H1 (cell line): ENCODE data around the gene CYP2E1. TPM values are rescaled to one million over a fixed set of nuclear protein-coding genes. Genes with fewer than 3 reads are reported as not detected.

ENCODE experiments used
- CTCF ChIA-PET: fragments of 300-600 bp; sonication (Branson Sonifier 250); formaldehyde crosslinking; loops from one replicate; lab custom pipeline; 2021; ENCODE audit not compliant: partially characterized antibody; lab: Charles Lee
- POLR2A ChIA-PET: fragments of 300-600 bp; sonication (Branson Sonifier 250); formaldehyde crosslinking; loops from one replicate; lab custom pipeline; 2021; ENCODE audit warnings: inconsistent platforms; ENCODE audit not compliant: partially characterized antibody; lab: Charles Lee
- DNase-seq, 2 experiments: peaks; one replicate each; pipeline versions ENCODE4 v3.0.0 to v3.0.0-alpha.2; 2010 to 2022; ENCODE audit warnings: low spot score in 2 of 2, low read depth in 1 of 2, mixed read lengths in 1 of 2
- FAIRE-seq: peaks from 2 replicates; lab custom pipeline; 2011; peaks lifted over from hg19 to GRCh38; lab: Jason Lieb, UNC
- H2AFZ ChIP-seq: 2 replicates; pipeline ENCODE4 v1.8.1; 2012; ENCODE audit warnings: low read length, inconsistent platforms
- H2AK5ac ChIP-seq: 2 replicates; pipeline ENCODE4 v1.6.1; 2013; ENCODE audit warnings: low read depth, low read length
- H2BK120ac ChIP-seq: replicated peaks from 2 replicates; pipeline ENCODE3; 2013; ENCODE audit warnings: low read depth, low read length, inconsistent platforms
- H2BK12ac ChIP-seq: 2 replicates; pipeline ENCODE4 v1.6.1; 2013; ENCODE audit warnings: low read depth, low read length
- H2BK15ac ChIP-seq: 2 replicates; pipeline ENCODE4 v1.6.1; 2013; ENCODE audit warnings: low read length
- H2BK20ac ChIP-seq: 2 replicates; pipeline ENCODE4 v1.6.1; 2013; ENCODE audit warnings: low read length
- H2BK5ac ChIP-seq: 2 replicates; pipeline ENCODE4 v1.6.1; 2013; ENCODE audit warnings: low read depth, low read length
- H3K14ac ChIP-seq: 2 replicates; pipeline ENCODE4 v1.6.1; 2013; ENCODE audit warnings: inconsistent platforms; ENCODE audit not compliant: insufficient read length
- H3K18ac ChIP-seq: 2 replicates; pipeline ENCODE4 v1.6.1; 2013; ENCODE audit warnings: low read length; ENCODE audit errors: extremely low read depth
- H3K23ac ChIP-seq: 2 replicates; pipeline ENCODE4 v1.6.1; 2013; ENCODE audit warnings: inconsistent platforms; ENCODE audit not compliant: insufficient read length
- H3K23me2 ChIP-seq: 2 replicates; pipeline ENCODE4 v1.6.1; 2013; ENCODE audit warnings: low read depth, low read length
- H3K27ac ChIP-seq: 2 replicates; pipeline ENCODE4 v1.6.1; 2011; ENCODE audit warnings: low read depth, low read length, inconsistent platforms
- H3K27me3 ChIP-seq, 4 experiments: replicated peaks in 1 of 4; 1 replicate in 1 of 4; 2 replicates in 3 of 4; pipeline versions ENCODE4 v1.6.1 to v1.8.1; 2011 to 2013; ENCODE audit warnings: low read length in 3 of 4, mild to moderate bottlenecking in 3 of 4, inconsistent platforms in 2 of 4, mixed read lengths in 2 of 4, moderate library complexity in 1 of 4; ENCODE audit not compliant: control insufficient read depth in 3 of 4, insufficient read depth in 3 of 4; ENCODE audit errors: extremely low read depth in 1 of 4
- H3K36me3 ChIP-seq, 4 experiments: 2 replicates each; pipeline versions ENCODE4 v1.6.1 to v1.8.1; 2011 to 2013; ENCODE audit warnings: mild to moderate bottlenecking in 4 of 4, low read length in 3 of 4, moderate library complexity in 2 of 4, control low read depth in 1 of 4, inconsistent platforms in 1 of 4; ENCODE audit not compliant: insufficient read depth in 4 of 4, control insufficient read depth in 2 of 4
- H3K4ac ChIP-seq: replicated peaks from 2 replicates; pipeline ENCODE3; 2013; ENCODE audit warnings: low read length, low read depth, mixed read lengths, inconsistent platforms; ENCODE audit not compliant: insufficient read length
- H3K4me1 ChIP-seq, 4 experiments: replicated peaks in 1 of 4; 1 replicate in 1 of 4; 2 replicates in 3 of 4; pipeline versions ENCODE4 v1.6.1 to v1.8.1; 2011 to 2013; ENCODE audit warnings: low read length in 3 of 4, inconsistent platforms in 2 of 4, mixed read lengths in 1 of 4; ENCODE audit not compliant: insufficient read depth in 4 of 4, control insufficient read depth in 3 of 4
- H3K4me2 ChIP-seq, 2 experiments: 2 replicates each; pipeline versions ENCODE4 v1.6.1 to v1.8.1; 2011 to 2013; ENCODE audit warnings: low read depth in 2 of 2, low read length in 2 of 2, control low read depth in 1 of 2, inconsistent platforms in 1 of 2, mild to moderate bottlenecking in 1 of 2; ENCODE audit not compliant: insufficient read depth in 1 of 2
- H3K4me3 ChIP-seq, 4 experiments: fragments of 200-600, 300-600 bp in 1 of 4; sonication (generic), shearing (Covaris generic), sonication (Bioruptor Twin) in 1 of 4; 2 replicates each; pipeline versions ENCODE4 v1.5.1 to v1.8.1; 2011 to 2016; ENCODE audit warnings: low read length in 4 of 4, low read depth in 3 of 4, control low read depth in 2 of 4, inconsistent platforms in 2 of 4, mild to moderate bottlenecking in 2 of 4, mixed read lengths in 1 of 4, moderate library complexity in 1 of 4; ENCODE audit not compliant: insufficient read depth in 2 of 4; ENCODE audit errors: extremely low read depth in 1 of 4
- H3K56ac ChIP-seq: replicated peaks from 2 replicates; pipeline ENCODE3; 2013; ENCODE audit warnings: low read depth, mild to moderate bottlenecking, mixed read lengths, low read length, inconsistent platforms; ENCODE audit not compliant: insufficient read length
- H3K79me1 ChIP-seq: 2 replicates; pipeline ENCODE4 v1.6.1; 2013; ENCODE audit warnings: low read depth, low read length, control low read depth
- H3K79me2 ChIP-seq, 2 experiments: 2 replicates each; pipeline versions ENCODE4 v1.6.1 to v1.8.1; 2012 to 2013; ENCODE audit warnings: low read length in 2 of 2, mild to moderate bottlenecking in 2 of 2, inconsistent platforms in 1 of 2; ENCODE audit not compliant: insufficient read depth in 2 of 2, control insufficient read depth in 1 of 2
- H3K9ac ChIP-seq, 4 experiments: replicated peaks in 1 of 4; 1 replicate in 1 of 4; 2 replicates in 3 of 4; pipeline versions ENCODE4 v1.6.1 to v1.8.1; 2011 to 2013; ENCODE audit warnings: low read depth in 3 of 4, low read length in 3 of 4, control low read depth in 2 of 4, mild to moderate bottlenecking in 2 of 4, moderate library complexity in 2 of 4, inconsistent platforms in 1 of 4; ENCODE audit errors: extremely low read depth in 1 of 4
- H3K9me3 ChIP-seq, 2 experiments: 2 replicates each; pipeline versions ENCODE4 v1.6.1 to v1.8.1; 2012 to 2013; ENCODE audit warnings: mild to moderate bottlenecking in 2 of 2, moderate library complexity in 2 of 2, control low read depth in 1 of 2, inconsistent platforms in 1 of 2, low read depth in 1 of 2, low read length in 1 of 2, mixed read lengths in 1 of 2; ENCODE audit not compliant: insufficient read depth in 2 of 2
- H4K20me1 ChIP-seq, 2 experiments: replicated peaks in 1 of 2; 2 replicates each; pipeline versions ENCODE3 to v1.8.1; 2011 to 2013; ENCODE audit warnings: inconsistent platforms in 2 of 2, low read length in 2 of 2, mild to moderate bottlenecking in 1 of 2; ENCODE audit not compliant: insufficient read depth in 2 of 2, control insufficient read depth in 1 of 2
- H4K5ac ChIP-seq: 2 replicates; pipeline ENCODE4 v1.6.1; 2013; ENCODE audit warnings: low read length, low read depth, mixed read lengths, inconsistent platforms; ENCODE audit not compliant: insufficient read length
- H4K8ac ChIP-seq: 2 replicates; pipeline ENCODE4 v1.8.0; 2013; ENCODE audit warnings: mild to moderate bottlenecking, moderate library complexity, low read length, inconsistent platforms; ENCODE audit not compliant: insufficient read depth; ENCODE audit errors: extremely low read depth
- H4K91ac ChIP-seq: replicated peaks from 2 replicates; pipeline ENCODE3; 2013; ENCODE audit warnings: low read length, mixed read lengths, inconsistent platforms; ENCODE audit not compliant: insufficient read length
- BACH1 ChIP-seq: IDR thresholded peaks from 2 replicates; pipeline ENCODE4 v1.6.1; 2012; ENCODE audit warnings: low read length, improper control_type of control experiment
- GABPA ChIP-seq: IDR thresholded peaks from 2 replicates; pipeline ENCODE4 v1.6.1; 2011; ENCODE audit warnings: mild to moderate bottlenecking, low read length, moderate library complexity, borderline replicate concordance; ENCODE audit not compliant: insufficient read depth
- HDAC2 ChIP-seq, 2 experiments: fragments of 300-600 bp in 1 of 2; sonication (generic) in 1 of 2; IDR thresholded peaks; 2 replicates each; pipeline ENCODE4 v1.6.1; 2011 to 2012; ENCODE audit warnings: low read depth in 2 of 2, low read length in 2 of 2, mild to moderate bottlenecking in 2 of 2, moderate library complexity in 2 of 2, borderline replicate concordance in 1 of 2, inconsistent platforms in 1 of 2
- HDAC6 ChIP-seq: IDR thresholded peaks from one replicate; pipeline ENCODE4 v1.7.1; 2012; ENCODE audit warnings: low read depth, mild to moderate bottlenecking, inconsistent platforms, low read length, moderate library complexity
- JUND ChIP-seq: IDR thresholded peaks from 2 replicates; pipeline ENCODE4 v1.6.1; 2011; ENCODE audit warnings: mild to moderate bottlenecking, improper control_type of control experiment, low read length
- KDM4A ChIP-seq: IDR thresholded peaks from one replicate; pipeline ENCODE4 v1.7.1; 2012; ENCODE audit warnings: low read depth, mild to moderate bottlenecking, moderate library complexity, low read length, inconsistent platforms; ENCODE audit not compliant: severe bottlenecking
- POLR2A ChIP-seq, 2 experiments: IDR thresholded peaks; 1 replicate in 1 of 2; 2 replicates in 1 of 2; pipeline ENCODE4 v1.6.1; 2011; ENCODE audit warnings: low read depth in 2 of 2, low read length in 2 of 2, mild to moderate bottlenecking in 2 of 2; ENCODE audit errors: control extremely low read depth in 1 of 2
- POLR2AphosphoS5 ChIP-seq: IDR thresholded peaks from 2 replicates; pipeline ENCODE4 v1.6.1; 2011; ENCODE audit warnings: low read depth, low read length
- SIX5 ChIP-seq: IDR thresholded peaks from 2 replicates; pipeline ENCODE4 v1.6.1; 2011; ENCODE audit warnings: mild to moderate bottlenecking, low read depth, low read length
- SP1 ChIP-seq: IDR thresholded peaks from 2 replicates; pipeline ENCODE4 v1.6.1; 2011; ENCODE audit warnings: low read depth, low read length
- SP2 ChIP-seq: IDR thresholded peaks from 2 replicates; pipeline ENCODE4 v1.6.1; 2012; ENCODE audit warnings: mild to moderate bottlenecking, low read length, inconsistent platforms
- SP4 ChIP-seq: IDR thresholded peaks from 2 replicates; pipeline ENCODE4 v1.6.1; 2012; ENCODE audit warnings: low read length, inconsistent platforms
- ZNF274 ChIP-seq: IDR thresholded peaks from 2 replicates; pipeline ENCODE4 v1.7.0; 2012; ENCODE audit warnings: low read length, borderline replicate concordance; ENCODE audit errors: extremely low read depth
- WGBS, 2 experiments: shearing (Covaris generic) in 1 of 2; methylation state at CpG; one replicate each; pipeline versions ENCODE4 v1.1.6 to v1.1.7; 2013 to 2015; ENCODE audit warnings: low lambda C conversion rate in 2 of 2, mixed read lengths in 2 of 2, inconsistent platforms in 1 of 2, low coverage in 1 of 2, missing lambda C conversion rate in 1 of 2; ENCODE audit not compliant: insufficient replicate concordance in 2 of 2, insufficient coverage in 1 of 2, insufficient read length in 1 of 2; ENCODE audit errors: extremely low coverage in 1 of 2, missing lambda C conversion rate in 1 of 2; 5-methylcytosine and 5-hydroxymethylcytosine counted together
- polyA plus RNA-seq, 7 experiments: library from polyadenylated mRNA; depleted of rRNA in 3 of 7; stranded (reverse) in 5 of 7; unstranded in 2 of 7; fragments of >200 nt in 5 of 7; fragments of 200-250 nt in 2 of 7; gene quantifications; 1 replicate in 5 of 7; 2 replicates in 1 of 7; 4 replicates in 1 of 7; pipeline versions ENCODE4 v1.2.1 to v1.2.3, GENCODE V29; 2011 to 2013; ENCODE audit warnings: missing spikeins in 2 of 7, mixed read lengths in 2 of 7
- total RNA-seq: library from RNA; stranded (reverse); fragmentation: NEBNext Ultra II Directional; extraction: Animal tissue kit (Norgen Biotek cat#: 25700); gene quantifications from 2 replicates; pipeline ENCODE4 v1.2.1, GENCODE V29; 2021

The CYP2E1 gene
- total and polyA plus RNA-seq, 2 of the 8 experiments (the other 6 are each of a cell fraction or from before 2014, with no cell fraction given), result 0.11 TPM; not detected in 1

DNA sequence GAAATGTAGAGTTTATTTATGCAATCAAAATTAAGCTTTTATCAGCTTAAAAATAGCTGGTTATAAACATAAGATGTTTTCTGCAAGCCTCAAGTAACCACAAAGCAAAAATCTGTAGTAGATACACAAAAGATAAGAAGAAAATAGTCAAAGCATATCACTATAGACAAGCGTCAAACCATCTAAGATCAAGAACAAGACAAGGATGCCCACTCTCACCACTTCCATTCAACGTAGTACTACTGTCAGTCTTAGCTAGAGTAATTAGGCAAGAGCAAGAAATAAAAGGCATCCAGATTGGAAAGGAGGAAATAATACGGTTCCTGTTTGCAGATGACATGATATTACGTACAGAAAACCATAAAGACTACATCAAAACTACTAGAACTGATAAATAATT is 17.5 kb upstream of the CYP2E1 start:
- H2BK20ac ChIP-seq, result no peak overlapping the region
- no peak overlapping the region for H3K14ac ChIP-seq
- H3K79me2 ChIP-seq, result no peaks in the 10 kb centered on the region
- no peak overlapping the region for H3K9ac ChIP-seq
- H2BK12ac ChIP-seq, result no peak overlapping the region
- no peak overlapping the region for H3K27ac ChIP-seq
- H2AK5ac ChIP-seq, result no peak overlapping the region
- H3K4ac ChIP-seq, result no peak overlapping the region
- H3K27me3 ChIP-seq, result no peaks in the 10 kb centered on the region
- H3K56ac ChIP-seq, result no peak overlapping the region
- FAIRE-seq (no peak), DNase-seq (no peak)
- H4K8ac ChIP-seq, result no peak overlapping the region
- no peak overlapping the region for H2BK15ac ChIP-seq
- H4K91ac ChIP-seq, result no peak overlapping the region
- no peak overlapping the region for H2BK120ac ChIP-seq
- no peak overlapping the region for H3K18ac ChIP-seq
- peaks cover 44 to 60% of the 10 kb centered on the region in 2 experiments for H3K9me3 ChIP-seq
- H3K36me3 ChIP-seq, result no peaks in the 10 kb centered on the region
- H2AFZ ChIP-seq, result no peak overlapping the region
- ChIA-PET POLR2A (no interaction called here), CTCF (no interaction called here)
- no peak for TF ChIP-seq POLR2A (IDR thresholded peaks at IDR 0.05; ENCODE audit: control extremely low read depth in 1 of 2, low read depth in 2 of 2, low read length in 2 of 2)
- TF ChIP-seq ZNF274, result no peak
- TF ChIP-seq KDM4A, result no peak
- TF ChIP-seq BACH1, result no peak
- no peak for TF ChIP-seq POLR2AphosphoS5
- no peak for TF ChIP-seq SP2
- no peak for TF ChIP-seq SIX5
- TF ChIP-seq SP4, result no peak
- TF ChIP-seq HDAC2 (IDR thresholded peaks at IDR 0.05; ENCODE audit: borderline replicate concordance in 1 of 2, low read depth in 2 of 2, low read length in 2 of 2), result no peak
- TF ChIP-seq GABPA, result no peak
- no peak for TF ChIP-seq JUND
- TF ChIP-seq HDAC6, result no peak
- TF ChIP-seq SP1, result no peak
- no peak overlapping the region for H3K4me2 ChIP-seq
- H2BK5ac ChIP-seq, result no peak overlapping the region
- no peaks in the 10 kb centered on the region for H3K79me1 ChIP-seq
- no peak overlapping the region for H3K4me3 ChIP-seq
- no peaks in the 10 kb centered on the region for H3K23me2 ChIP-seq
- H3K4me1 ChIP-seq, result no peaks in the 10 kb centered on the region
- no peak overlapping the region for H3K23ac ChIP-seq
- WGBS, 2 experiments, result 70% methylated on average over 4 of the region's 4 CpGs; no CpG with 5 or more reads in 1 of the 2 experiments
- H4K20me1 ChIP-seq, result no peaks in the 10 kb centered on the region
- H4K5ac ChIP-seq, result no peak overlapping the region
